ENCODE results near the gene ASB18. TPM values are rescaled to one million over a fixed set of nuclear protein-coding genes. Genes with fewer than 3 reads are reported as not detected.

ASB18 gene
- total and polyA plus RNA-seq, 2 of the 8 experiments (the other 6 are each of a cell fraction or from before 2014, with no cell fraction given), result not detected

- CTCF ChIA-PET (ENCODE audit: partially characterized antibody), result interaction anchor here (0.6 to 1.6 kb wide), 8 partner anchors 10 to 71 kb away, joined by 3 to 5 read pairs (median 3); no protein-coding TSS in a partner anchor
- H4K8ac ChIP-seq (ENCODE audit: extremely low read depth, insufficient read depth, low read length), result no peak overlapping the region; the same call in 1 of the 2 replicates
- H3K4ac ChIP-seq (replicated peaks; ENCODE audit: insufficient read length, low read depth, low read length), result no peak overlapping the region
- no peak overlapping the region for H2AFZ ChIP-seq (ENCODE audit: low read length)
- FAIRE-seq (no peak), DNase-seq (ENCODE audit: low read depth in 1 of 2, low spot score in 2 of 2) (peak in 1 of 2 experiments; percentile 53)
- H3K56ac ChIP-seq (replicated peaks; ENCODE audit: insufficient read length, low read depth, low read length), result no peak overlapping the region
- no peak overlapping the region for H2BK20ac ChIP-seq (ENCODE audit: low read length)
- H3K4me2 ChIP-seq (ENCODE audit: insufficient read depth in 1 of 2, low read depth in 2 of 2, low read length in 2 of 2), result peak overlapping the region in 1 of 2 experiments; percentile 61; a peak in 1 of 4 replicates
- H2BK12ac ChIP-seq (ENCODE audit: low read depth, low read length), result 0 out of 2 replicates have a peak overlapping the region, but pooled peaks have one; percentile 31
- H3K79me2 ChIP-seq (ENCODE audit: control insufficient read depth in 1 of 2, insufficient read depth in 2 of 2, low read length in 2 of 2), result no peaks in the 10 kb centered on the region
- no peak overlapping the region for H3K23ac ChIP-seq (ENCODE audit: insufficient read length)
- no peak overlapping the region; the same call in 1 of the 2 replicates for H2AK5ac ChIP-seq (ENCODE audit: low read depth, low read length)
- H2BK15ac ChIP-seq (ENCODE audit: low read length), result no peak overlapping the region
- H4K20me1 ChIP-seq (replicated peaks in 1 of 2; ENCODE audit: control insufficient read depth in 1 of 2, insufficient read depth in 2 of 2, low read length in 2 of 2), result no peaks in the 10 kb centered on the region
- H3K9ac ChIP-seq (replicated peaks in 1 of 4; ENCODE audit: extremely low read depth in 1 of 4, low read depth in 3 of 4, low read length in 3 of 4), result no peak overlapping the region
- peaks cover 4 to 32% (median 16%) of the 10 kb centered on the region in 4 experiments for H3K4me1 ChIP-seq (replicated peaks in 1 of 4; ENCODE audit: control insufficient read depth in 3 of 4, insufficient read depth in 4 of 4, low read length in 3 of 4)
- H3K36me3 ChIP-seq (ENCODE audit: control insufficient read depth in 2 of 4, insufficient read depth in 4 of 4, low read length in 3 of 4), result no peaks in the 10 kb centered on the region
- no peaks in the 10 kb centered on the region for H3K9me3 ChIP-seq (ENCODE audit: insufficient read depth in 2 of 2, low read depth in 1 of 2, low read length in 1 of 2)
- H4K91ac ChIP-seq (replicated peaks; ENCODE audit: insufficient read length, low read length), result no peak overlapping the region
- no peak overlapping the region for H2BK5ac ChIP-seq (ENCODE audit: low read depth, low read length)
- no peak overlapping the region for H3K4me3 ChIP-seq (ENCODE audit: extremely low read depth in 1 of 4, insufficient read depth in 2 of 4, low read depth in 3 of 4, low read length in 4 of 4)
- peaks cover 17 to 43% (median 36%) of the 10 kb centered on the region in 4 experiments for H3K27me3 ChIP-seq (replicated peaks in 1 of 4; ENCODE audit: control insufficient read depth in 3 of 4, extremely low read depth in 1 of 4, insufficient read depth in 3 of 4, low read length in 3 of 4)
- H2BK120ac ChIP-seq (replicated peaks; ENCODE audit: low read depth, low read length), result no peak overlapping the region
- POLR2A ChIA-PET (ENCODE audit: partially characterized antibody), result interaction anchor here (1.0 to 1.3 kb wide), 2 partner anchors 61 to 126 kb away, joined by 3 read pairs; no protein-coding TSS in a partner anchor
- no peak overlapping the region for H3K14ac ChIP-seq (ENCODE audit: insufficient read length)
- 71% methylated on average over 6 of the region's 6 CpGs; no CpG with 5 or more reads in 1 of the 2 experiments for WGBS, 2 experiments (ENCODE audit: extremely low coverage in 1 of 2, insufficient coverage in 1 of 2, insufficient read length in 1 of 2, insufficient replicate concordance in 2 of 2, low coverage in 1 of 2, low lambda C conversion rate in 2 of 2, missing lambda C conversion rate in 1 of 2)
- H3K27ac ChIP-seq (ENCODE audit: low read depth, low read length), result no peak overlapping the region
- H3K18ac ChIP-seq (ENCODE audit: extremely low read depth, low read length), result no peak overlapping the region
- H3K79me1 ChIP-seq (ENCODE audit: low read depth, low read length), result no peaks in the 10 kb centered on the region
- H3K23me2 ChIP-seq (ENCODE audit: low read depth, low read length), result peaks cover 9% of the 10 kb centered on the region
- no peak overlapping the region for H4K5ac ChIP-seq (ENCODE audit: insufficient read length, low read depth, low read length)
Measured at GRCh38 chr2:236238751-236239150, 25.5 kb downstream of the ASB18 start.

All from H1 (cell line).